DOHH2 (cell line): ENCODE results near the gene TFR2.
A peak's percentile ranks its signal among the peaks of the same experiment; 100 is the strongest.

ENCODE experiments used
- H3F3A ChIP-seq: fragments of 200-600 bp; sonication (generic), shearing (Covaris generic); 2 replicates; pipeline ENCODE4 v1.6.0; 2016; ENCODE audit warnings: antibody characterized with exemption, mild to moderate bottlenecking; ENCODE audit not compliant: control insufficient read depth, insufficient read depth
- H3K27ac ChIP-seq: fragments of 200-600 bp; sonication (generic); 2 replicates; pipeline ENCODE4 v1.5.1; 2014; ENCODE audit warnings: low read depth, mild to moderate bottlenecking, low read length, moderate library complexity
- H3K27me3 ChIP-seq: fragments of 200-600 bp; sonication (generic); 2 replicates; pipeline ENCODE4 v1.6.1; 2014; ENCODE audit warnings: mild to moderate bottlenecking, low read length, mixed read lengths; ENCODE audit not compliant: control insufficient read depth
- H3K36me3 ChIP-seq: fragments of 200-600 bp; sonication (generic); 2 replicates; pipeline ENCODE4 v1.6.1; 2014; ENCODE audit warnings: mild to moderate bottlenecking, low read length, moderate library complexity, mixed read lengths; ENCODE audit not compliant: control insufficient read depth
- H3K4me1 ChIP-seq: fragments of 200-600 bp; sonication (generic); 2 replicates; pipeline ENCODE4 v1.6.1; 2014; ENCODE audit warnings: mild to moderate bottlenecking, low read length, mixed read lengths; ENCODE audit not compliant: control insufficient read depth
- H3K4me2 ChIP-seq: fragments of 200-600 bp; sonication (generic); 2 replicates; pipeline ENCODE4 v1.6.0; 2014; ENCODE audit warnings: mild to moderate bottlenecking, low read length, moderate library complexity
- H3K4me3 ChIP-seq: fragments of 200-600 bp; sonication (generic); 2 replicates; pipeline ENCODE4 v1.5.1; 2014; ENCODE audit warnings: mild to moderate bottlenecking, low read length, mixed read lengths
- H3K79me2 ChIP-seq: fragments of 200-600 bp; sonication (generic); 2 replicates; pipeline ENCODE4 v1.6.1; 2014; ENCODE audit warnings: mild to moderate bottlenecking, low read length, mixed read lengths; ENCODE audit not compliant: control insufficient read depth
- H3K9me2 ChIP-seq: fragments of 200-600 bp; sonication (generic); replicated peaks from 2 replicates; pipeline ENCODE4 v1.6.1; 2014; ENCODE audit warnings: mild to moderate bottlenecking, low read length, mixed read lengths; ENCODE audit not compliant: control insufficient read depth
- H3K9me3 ChIP-seq: fragments of 200-600 bp; sonication (generic); 2 replicates; pipeline ENCODE4 v1.6.1; 2014; ENCODE audit warnings: antibody characterized with exemption, low read length, mixed read lengths; ENCODE audit not compliant: control insufficient read depth, insufficient read depth
- H4K20me1 ChIP-seq: fragments of 200-600 bp; sonication (generic); 2 replicates; pipeline ENCODE4 v1.6.0; 2014; ENCODE audit warnings: low read depth, mild to moderate bottlenecking, antibody characterized with exemption, low read length, moderate library complexity; ENCODE audit not compliant: control insufficient read depth, insufficient read depth
- CTCF ChIP-seq: fragments of 200-600 bp; sonication (generic); IDR thresholded peaks from one replicate; pipeline ENCODE4 v1.5.1; 2014; ENCODE audit warnings: antibody characterized with exemption, mild to moderate bottlenecking, low read depth, low read length; ENCODE audit not compliant: poor library complexity, severe bottlenecking
- EZH2phosphoT487 ChIP-seq: fragments of 200-600 bp; sonication (generic); IDR thresholded peaks from 2 replicates; pipeline ENCODE4 v1.6.1; 2017; ENCODE audit warnings: borderline replicate concordance, mild to moderate bottlenecking, antibody characterized with exemption, low read length, moderate library complexity, mixed read lengths

Gene TFR2

GRCh38 chr7:100626055-100626454, 15.3 kb downstream of the TFR2 start:
- Histone ChIP-seq H3K4me2 (peak overlapping the region; percentile 89), H3K27ac (no peak overlapping the region), H3K36me3 (no peaks in the 10 kb centered on the region), H3K4me3 (peak overlapping the region; percentile 74), H3K4me1 (peaks cover 15% of the 10 kb centered on the region), H3K79me2 (no peaks in the 10 kb centered on the region), H3K27me3 (peaks cover 3% of the 10 kb centered on the region), H3K9me3 (no peaks in the 10 kb centered on the region), H3F3A (peaks cover 8% of the 10 kb centered on the region; the same call in 1 of the 2 replicates), H3K9me2 (no peaks in the 10 kb centered on the region), H4K20me1 (no peaks in the 10 kb centered on the region)
- TF ChIP-seq EZH2phosphoT487 (no peak), CTCF (no peak)

GRCh38 chr7:100623951-100624824, 17.2 kb downstream of the TFR2 start:
- Histone ChIP-seq H4K20me1 (no peaks in the 10 kb centered on the region), H3K4me1 (peaks cover 15% of the 10 kb centered on the region), H3K4me3 (no peak overlapping the region), H3K9me2 (no peaks in the 10 kb centered on the region), H3K36me3 (no peaks in the 10 kb centered on the region), H3K9me3 (no peaks in the 10 kb centered on the region), H3F3A (peaks cover 4% of the 10 kb centered on the region; the same call in 1 of the 2 replicates), H3K27me3 (peaks cover 8% of the 10 kb centered on the region), H3K27ac (no peak overlapping the region), H3K4me2 (no peak overlapping the region), H3K79me2 (no peaks in the 10 kb centered on the region)
- no peak for TF ChIP-seq EZH2phosphoT487
- TF ChIP-seq CTCF = no peak

- H3K9me2 ChIP-seq = no peaks in the 10 kb centered on the region
- H3K79me2 ChIP-seq = no peaks in the 10 kb centered on the region
- H3K4me3 ChIP-seq = no peak overlapping the region
- H3K36me3 ChIP-seq = no peaks in the 10 kb centered on the region
- H3K9me3 ChIP-seq = no peaks in the 10 kb centered on the region
- TF ChIP-seq EZH2phosphoT487 (no peak), CTCF (no peak)
- H3K4me1 ChIP-seq = peaks cover 6% of the 10 kb centered on the region
- H3F3A ChIP-seq = peaks cover 4% of the 10 kb centered on the region; the same call in 1 of the 2 replicates
- H3K27me3 ChIP-seq = peaks cover 16% of the 10 kb centered on the region
- no peaks in the 10 kb centered on the region for H4K20me1 ChIP-seq
- H3K27ac ChIP-seq = no peak overlapping the region
- no peak overlapping the region for H3K4me2 ChIP-seq
Observed at GRCh38 chr7:100621554-100621953, 19.8 kb downstream of the TFR2 start.
